Transverse colon (tissue), 4 donors: ENCODE measurements around the gene ZSCAN26. TPM values are rescaled to one million over a fixed set of nuclear protein-coding genes. Genes with fewer than 3 reads are reported as not detected.

Experiments used
- DNase-seq: peaks from one replicate; pipeline ENCODE4 v3.0.0-alpha.2; 2019
- H3K27ac ChIP-seq, 4 donors: fragments of 200-600 bp; sonication (generic); 2 replicates each; pipeline ENCODE4 v1.5.1; 2016 to 2018; ENCODE audit warnings: inconsistent platforms in 4 of 4
- H3K27me3 ChIP-seq: fragments of 200-600 bp; sonication (generic); 2 replicates; pipeline ENCODE4 v1.5.1; 2017; ENCODE audit warnings: inconsistent platforms
- H3K36me3 ChIP-seq, 4 donors: fragments of 200-600 bp; sonication (generic); 2 replicates each; pipeline ENCODE4 v1.5.1; 2017 to 2019; ENCODE audit warnings: inconsistent platforms in 4 of 4
- H3K4me1 ChIP-seq, 4 donors: fragments of 200-600 bp; sonication (generic); 2 replicates each; pipeline ENCODE4 v1.5.1; 2017 to 2020; ENCODE audit warnings: inconsistent platforms in 4 of 4
- H3K4me3 ChIP-seq, 4 donors: fragments of 200-600 bp; sonication (generic); 1 replicate in 1 of 4; 2 replicates in 3 of 4; pipeline versions ENCODE4 v1.5.1 to v1.6.1; 2017 to 2019; ENCODE audit warnings: inconsistent platforms in 4 of 4
- H3K9me3 ChIP-seq, 2 donors: fragments of 200-600 bp; sonication (generic); 2 replicates each; pipeline ENCODE4 v1.5.1; 2017 to 2019; ENCODE audit warnings: inconsistent platforms in 2 of 2
- EP300 ChIP-seq: sonication (generic); formaldehyde crosslinking; IDR thresholded peaks from one replicate; pipeline ENCODE4 v1.6.1; 2017; ENCODE audit warnings: antibody characterized with exemption, low read depth
- POLR2A ChIP-seq: fragments of 450-650 bp; IDR thresholded peaks from one replicate; pipeline ENCODE4 v1.6.1; 2016; ENCODE audit warnings: antibody characterized with exemption, mild to moderate bottlenecking, moderate library complexity
- POLR2AphosphoS5 ChIP-seq, 3 donors: sonication (generic); formaldehyde crosslinking; IDR thresholded peaks; one replicate each; pipeline ENCODE4 v1.6.1; 2016; ENCODE audit warnings: antibody characterized with exemption in 3 of 3
- WGBS, 2 donors: methylation state at CpG; one replicate each; pipeline ENCODE4 v1.1.5; 2018; ENCODE audit warnings: low coverage in 1 of 2; 5-methylcytosine and 5-hydroxymethylcytosine counted together
- in situ Hi-C, 4 donors: fragments of 200-750 bp; cut with MboI; loops; one replicate each; pipeline versions ENCODE4 v1.15.0 to v1.15.1; 2017; ENCODE audit warnings: low sequenced_read_pairs in 3 of 4, low pct_ligation_motif_present in 1 of 4, low pct_unique_long_range_greater_than_20kb in 1 of 4
- intact Hi-C: fragments of 100-400 bp; cut with DNase I; formaldehyde crosslinking; loops from one replicate; pipeline ENCODE4 v1.15.1; 2023; ENCODE audit warnings: low total_unique reads
- total RNA-seq, 4 donors: library from RNA; depleted of rRNA; stranded (reverse); fragments of >200 nt; gene quantifications; one replicate each; pipeline ENCODE4 v1.1.0, GENCODE V29; 2016
- TF ChIP-seq, protein P1 (sequence below), 5 experiments: fragments of 200-600 bp in 3 of 5; fragments of 450-650 bp in 2 of 5; sonication (generic) in 3 of 5; IDR thresholded peaks; 1 replicate in 2 of 5; 2 replicates in 3 of 5; pipeline ENCODE4 v1.5.1; 2016 to 2017; ENCODE audit warnings: antibody characterized with exemption in 5 of 5, inconsistent platforms in 3 of 5, mild to moderate bottlenecking in 2 of 5, moderate library complexity in 1 of 5

ZSCAN26 gene
- 10 to 100 TPM; 13.9 to 19.4 (median 17.6) TPM for total RNA-seq

DNA sequence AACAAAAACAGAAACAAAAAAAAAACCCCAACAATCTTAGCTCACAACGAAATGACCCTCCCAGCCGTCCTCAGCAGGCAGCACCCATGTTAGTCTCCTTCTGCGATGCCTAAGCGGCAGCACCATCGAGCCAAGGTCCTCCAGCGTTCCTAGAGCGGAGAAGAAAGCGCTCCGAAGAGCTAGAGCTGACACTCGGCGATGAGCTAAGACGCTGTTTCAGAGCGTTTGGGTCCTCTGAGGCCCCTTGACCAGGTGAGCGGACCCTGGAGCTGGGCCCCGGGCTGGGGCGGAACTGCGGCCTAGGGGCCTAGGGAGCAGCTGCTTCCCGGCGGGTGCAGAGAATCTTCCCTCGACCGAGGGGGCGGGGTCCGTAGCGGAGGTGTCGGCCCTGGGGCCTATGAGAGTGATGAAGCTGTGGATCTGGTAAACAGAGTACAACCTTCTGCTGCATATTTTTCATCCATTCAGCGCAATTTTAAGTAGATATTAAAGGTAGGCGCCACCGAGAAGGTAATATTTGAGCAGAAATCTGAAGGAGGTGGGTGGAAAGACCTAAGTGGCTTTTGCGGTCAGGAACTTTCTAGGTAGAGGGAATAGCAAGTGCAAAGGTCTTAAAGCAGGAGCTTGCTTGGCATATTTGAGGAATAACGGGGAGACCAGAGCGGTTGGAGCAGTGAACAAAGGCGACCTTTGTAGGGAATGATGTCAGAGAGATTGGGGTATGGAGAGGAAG lies at the start of gene ZSCAN26:
ZSCAN26 (plus strand) TSS at position 182 of the 733 bp plus-strand sequence. CDS start 4,777 bp downstream, outside the sequence.
- Histone ChIP-seq H3K4me3 (peak within 1 kb of the TSS; percentile 70 to 88 (median 78)), H3K4me1 (peaks cover 6 to 21% (median 8%) of the 10 kb centered on the region in 4 donors), H3K27me3 (peaks cover 3% of the 10 kb centered on the region), H3K27ac (peak within 1 kb of the TSS; percentile 85 to 90 (median 86)), H3K36me3 (peaks cover 0 to 6% (median under 1%) of the 10 kb centered on the region in 4 donors), H3K9me3 (no peaks in the 10 kb centered on the region)
- TF ChIP-seq POLR2A (peak; percentile 62), EP300 (no peak), POLR2AphosphoS5 (IDR thresholded peaks at IDR 0.05) (peak; percentile 29 to 70 (median 61))
- TF ChIP-seq, protein P1, sequence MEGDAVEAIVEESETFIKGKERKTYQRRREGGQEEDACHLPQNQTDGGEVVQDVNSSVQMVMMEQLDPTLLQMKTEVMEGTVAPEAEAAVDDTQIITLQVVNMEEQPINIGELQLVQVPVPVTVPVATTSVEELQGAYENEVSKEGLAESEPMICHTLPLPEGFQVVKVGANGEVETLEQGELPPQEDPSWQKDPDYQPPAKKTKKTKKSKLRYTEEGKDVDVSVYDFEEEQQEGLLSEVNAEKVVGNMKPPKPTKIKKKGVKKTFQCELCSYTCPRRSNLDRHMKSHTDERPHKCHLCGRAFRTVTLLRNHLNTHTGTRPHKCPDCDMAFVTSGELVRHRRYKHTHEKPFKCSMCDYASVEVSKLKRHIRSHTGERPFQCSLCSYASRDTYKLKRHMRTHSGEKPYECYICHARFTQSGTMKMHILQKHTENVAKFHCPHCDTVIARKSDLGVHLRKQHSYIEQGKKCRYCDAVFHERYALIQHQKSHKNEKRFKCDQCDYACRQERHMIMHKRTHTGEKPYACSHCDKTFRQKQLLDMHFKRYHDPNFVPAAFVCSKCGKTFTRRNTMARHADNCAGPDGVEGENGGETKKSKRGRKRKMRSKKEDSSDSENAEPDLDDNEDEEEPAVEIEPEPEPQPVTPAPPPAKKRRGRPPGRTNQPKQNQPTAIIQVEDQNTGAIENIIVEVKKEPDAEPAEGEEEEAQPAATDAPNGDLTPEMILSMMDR (IDR thresholded peaks at IDR 0.05), result no peak
- intact Hi-C loops (loop anchor here (5.0 kb wide), 1 partner anchor 90 kb away; no protein-coding TSS in a partner anchor), in situ Hi-C loops (loop anchor here in 1 of 4 donors (25.0 kb wide), 1 partner anchor 95 kb away; no protein-coding TSS in a partner anchor)
- DNase-seq, result peak; percentile 85
- WGBS, 2 donors, result 0 to 1% methylated on average over 16 to 32 of the region's 32 CpGs

DNA sequence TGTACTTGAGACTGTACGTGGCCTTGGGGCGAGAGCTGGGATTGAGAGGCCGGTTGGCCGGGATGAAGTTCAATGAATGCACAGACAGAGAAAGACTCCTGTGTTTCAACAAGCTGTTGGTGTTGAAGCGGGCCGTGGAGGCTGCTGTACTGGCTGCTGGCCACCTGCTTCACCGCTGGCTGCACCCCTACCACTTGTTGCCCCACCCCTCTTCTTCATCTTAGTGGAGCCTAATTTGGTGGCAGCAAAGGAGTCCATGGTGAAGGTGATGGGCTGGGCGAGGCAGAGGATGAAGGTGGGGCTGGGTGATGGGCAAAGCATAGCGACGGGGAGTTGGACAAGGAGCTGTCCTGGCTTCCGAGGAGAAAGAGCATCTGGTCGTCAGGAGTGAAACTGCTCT lies 49.1 kb upstream of the ZSCAN26 start:
- Histone ChIP-seq H3K4me1 (peaks cover 0 to 21% (median 4%) of the 10 kb centered on the region in 4 donors), H3K27me3 (peaks cover 40% of the 10 kb centered on the region), H3K4me3 (peak overlapping the region in 1 of 4 donors; percentile 66), H3K9me3 (no peaks in the 10 kb centered on the region), H3K27ac (no peak overlapping the region), H3K36me3 (no peaks in the 10 kb centered on the region)
- DNase-seq, result no peak
- TF ChIP-seq EP300 (no peak), POLR2A (no peak), POLR2AphosphoS5 (IDR thresholded peaks at IDR 0.05) (no peak)
- TF ChIP-seq, protein P1 (IDR thresholded peaks at IDR 0.05), result no peak
- in situ Hi-C loops (loop anchor here in 1 of 4 donors (10.0 kb wide), 1 partner anchor 73 kb away; the partner anchor contains the start of gene ZKSCAN8), intact Hi-C loops (no loop called here)
- 93% methylated on average over 12 of the region's 12 CpGs; no CpG with 5 or more reads in 1 of the 2 donors for WGBS, 2 donors

DNA sequence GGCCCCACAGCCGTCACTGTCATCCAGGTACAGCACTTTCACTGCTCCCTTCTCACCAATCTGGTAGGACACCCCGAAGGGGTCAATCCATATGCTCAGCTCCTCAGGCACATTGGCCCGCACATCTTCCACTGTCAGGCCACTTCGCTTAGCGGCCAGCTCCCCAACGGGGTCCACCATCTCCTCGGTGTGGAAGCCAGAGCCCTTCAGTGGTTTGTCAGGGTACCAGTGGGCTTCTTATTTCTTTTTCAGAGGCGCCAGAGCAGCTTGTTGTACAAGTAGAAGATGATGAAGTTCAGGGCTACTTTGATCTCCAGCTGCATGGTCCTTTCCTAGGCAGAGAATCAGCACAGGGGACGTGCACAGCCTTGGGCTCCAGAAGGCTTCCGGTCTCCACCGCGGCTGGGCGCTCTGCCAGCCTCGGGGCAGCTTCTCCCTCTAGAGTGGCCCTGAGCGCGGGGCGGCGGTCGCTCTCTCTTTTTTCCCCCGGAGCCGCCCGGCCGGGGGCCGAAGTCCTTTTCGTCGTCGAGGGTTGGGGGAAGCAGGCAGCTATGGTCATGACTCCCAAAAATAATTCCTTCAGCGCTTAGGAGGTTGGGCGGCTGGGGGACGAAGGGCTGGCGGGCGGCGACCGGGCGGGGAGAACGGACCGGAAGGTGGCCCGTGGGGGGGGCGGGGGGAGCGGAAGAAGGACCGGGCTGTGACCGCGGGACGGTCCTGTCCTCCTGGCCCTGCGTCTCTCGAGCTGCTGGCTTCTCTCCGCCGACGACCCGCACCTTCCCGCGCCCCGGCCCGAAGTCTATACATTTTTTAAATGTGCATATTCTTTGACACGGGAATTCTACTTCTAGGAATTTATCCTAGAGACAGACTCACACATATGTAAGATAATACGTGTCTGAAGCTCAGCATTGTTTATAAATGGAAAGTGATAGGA lies 48.4 kb upstream of the ZSCAN26 start:
- H3K36me3 ChIP-seq, result no peaks in the 10 kb centered on the region
- H3K4me1 ChIP-seq, result peaks cover 0 to 15% (median 2%) of the 10 kb centered on the region in 4 donors
- DNase-seq, result peak; percentile 78
- no peak for TF ChIP-seq EP300
- peak; percentile 36 for TF ChIP-seq POLR2A
- WGBS, 2 donors, result 0 to 15% methylated on average over 1 to 47 of the region's 56 CpGs
- intact Hi-C loops (no loop called here), in situ Hi-C loops (loop anchor here in 1 of 4 donors (10.0 kb wide), 1 partner anchor 74 kb away; the partner anchor contains the start of gene ZKSCAN8)
- H3K27me3 ChIP-seq, result peaks cover 33% of the 10 kb centered on the region
- H3K27ac ChIP-seq, result peak overlapping the region; percentile 45 to 80 (median 68)
- no peaks in the 10 kb centered on the region for H3K9me3 ChIP-seq
- H3K4me3 ChIP-seq, result peak overlapping the region; percentile 25 to 66 (median 48)

DNA sequence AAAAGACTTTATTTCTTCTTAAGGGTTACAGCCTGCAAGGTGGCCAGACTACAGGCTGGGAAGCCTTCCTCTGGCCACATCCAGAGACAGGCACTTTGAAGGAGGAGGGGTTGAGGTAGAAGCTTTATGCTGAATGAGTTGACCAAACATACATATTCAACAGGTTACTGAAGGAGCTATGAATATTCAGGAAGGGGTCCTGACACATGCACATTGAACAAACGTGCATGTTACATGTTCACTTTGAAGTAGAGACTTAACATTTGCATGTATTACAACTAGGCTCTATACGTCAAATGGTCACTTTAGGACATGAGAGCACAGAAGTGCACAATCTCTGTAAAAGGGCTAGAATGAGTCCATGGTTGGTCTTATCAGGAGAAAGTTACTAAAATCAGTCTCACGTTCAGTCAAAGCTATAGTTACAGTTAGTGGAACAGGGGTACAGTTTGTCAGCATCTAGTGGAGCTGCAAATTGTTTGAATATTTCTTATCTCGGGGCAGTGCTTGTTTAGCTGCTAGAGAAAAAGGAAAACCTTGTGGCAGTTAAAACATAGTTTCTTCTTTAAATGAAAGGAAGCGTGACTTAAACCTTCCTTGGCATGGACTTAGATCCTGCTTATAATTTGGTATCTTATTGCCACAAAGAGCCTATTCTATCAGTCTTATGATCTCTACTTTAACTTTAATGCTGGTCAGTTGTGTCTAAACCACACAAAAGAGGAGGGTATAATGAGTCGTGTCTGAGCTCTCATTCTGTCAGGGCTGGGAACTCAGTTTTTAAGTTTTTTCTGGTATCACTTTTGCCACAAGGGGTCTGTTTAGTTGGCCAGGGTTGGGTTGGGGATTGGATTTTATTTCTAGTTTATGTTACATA lies 46.4 kb upstream of the ZSCAN26 start:
- intact Hi-C loops, result no loop called here
- DNase-seq, result no peak
- Histone ChIP-seq H3K9me3 (no peaks in the 10 kb centered on the region), H3K27ac (no peak overlapping the region), H3K4me1 (peaks cover 0 to 20% (median 4%) of the 10 kb centered on the region in 4 donors), H3K36me3 (no peaks in the 10 kb centered on the region), H3K27me3 (peaks cover 15% of the 10 kb centered on the region), H3K4me3 (no peak overlapping the region)
- 30 to 42% methylated on average over 4 to 6 of the region's 6 CpGs for WGBS, 2 donors
- TF ChIP-seq, protein P1 (IDR thresholded peaks at IDR 0.05), result no peak
- TF ChIP-seq POLR2A, result no peak
- TF ChIP-seq POLR2AphosphoS5 (IDR thresholded peaks at IDR 0.05), result no peak
- TF ChIP-seq EP300, result no peak
- in situ Hi-C loops, result no loop called here
